ENCODE measurements around the gene CRYGN.

The CRYGN gene, protein sequence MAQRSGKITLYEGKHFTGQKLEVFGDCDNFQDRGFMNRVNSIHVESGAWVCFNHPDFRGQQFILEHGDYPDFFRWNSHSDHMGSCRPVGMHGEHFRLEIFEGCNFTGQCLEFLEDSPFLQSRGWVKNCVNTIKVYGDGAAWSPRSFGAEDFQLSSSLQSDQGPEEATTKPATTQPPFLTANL

DNA sequence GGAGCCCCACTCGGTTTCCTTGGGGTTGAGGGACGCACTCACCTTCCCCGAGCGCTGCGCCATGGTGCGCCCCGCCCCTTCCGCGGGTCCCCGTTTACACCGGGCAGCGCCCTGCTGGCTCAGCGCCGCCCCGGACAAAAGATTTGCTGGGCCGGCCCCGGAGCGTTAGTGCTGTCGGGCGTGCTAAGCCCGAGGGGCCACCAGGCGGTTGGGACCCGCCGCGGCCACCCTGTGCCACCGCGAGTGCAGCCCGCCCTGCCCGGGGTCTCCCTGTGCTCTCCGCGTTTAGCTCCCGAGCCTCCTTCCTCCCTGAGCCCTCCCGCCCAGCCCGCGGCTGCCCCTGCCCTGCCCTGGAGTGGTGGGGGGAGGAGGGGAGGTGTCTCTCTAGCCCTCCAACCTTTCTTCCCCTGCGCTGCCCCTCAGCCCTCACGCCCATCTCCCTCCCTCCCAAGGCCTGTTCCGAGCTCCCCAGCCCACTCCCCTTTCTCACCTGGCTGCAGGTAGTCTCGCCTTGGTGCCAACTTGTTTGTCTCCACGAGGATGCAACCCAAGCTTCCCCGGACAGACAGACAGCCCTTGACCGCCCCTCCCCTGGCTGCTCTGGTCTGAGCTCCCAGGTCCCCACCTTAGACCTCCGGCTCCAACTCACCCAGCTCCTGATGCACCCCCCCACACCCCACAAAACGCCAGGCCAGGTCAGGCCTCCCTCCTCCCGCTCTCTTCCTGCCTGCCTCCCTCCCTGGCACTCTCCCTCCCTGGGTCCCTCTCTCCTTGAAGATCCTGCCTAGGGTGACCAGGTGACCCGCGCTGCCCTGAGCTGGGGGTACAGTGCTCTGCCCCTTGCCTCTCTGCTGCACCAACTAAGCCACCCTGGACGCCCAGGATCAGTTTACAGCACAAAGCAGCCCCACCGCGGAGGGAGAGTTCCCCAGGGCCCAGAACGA lies at the start of gene CRYGN:
Gene CRYGN, minus strand, starts transcription at position 287 of the 944 bp plus-strand sequence. Its CDS starts 224 bp downstream, at position 63.
- DNase-seq: no peak

DNA sequence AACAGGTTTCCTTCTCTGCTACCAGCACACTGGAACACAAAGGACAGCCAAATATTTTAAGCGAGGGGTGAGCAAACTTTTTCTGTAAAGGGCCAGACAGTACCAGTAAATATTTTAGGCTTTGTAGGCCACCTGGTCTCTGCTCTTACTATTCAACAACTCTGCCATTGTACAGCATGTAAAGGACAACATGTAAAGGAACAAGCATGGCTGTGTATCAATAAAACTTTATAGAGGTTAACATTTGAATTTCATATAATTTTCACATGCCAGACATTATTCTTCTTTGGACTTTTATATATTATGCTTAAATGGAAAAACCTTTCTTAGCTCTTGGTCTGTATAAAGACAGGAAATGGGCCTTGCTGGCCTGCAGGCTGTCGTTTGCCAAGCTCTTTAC lies 49.6 kb upstream of the CRYGN start:
- no peak for DNase-seq

DNA sequence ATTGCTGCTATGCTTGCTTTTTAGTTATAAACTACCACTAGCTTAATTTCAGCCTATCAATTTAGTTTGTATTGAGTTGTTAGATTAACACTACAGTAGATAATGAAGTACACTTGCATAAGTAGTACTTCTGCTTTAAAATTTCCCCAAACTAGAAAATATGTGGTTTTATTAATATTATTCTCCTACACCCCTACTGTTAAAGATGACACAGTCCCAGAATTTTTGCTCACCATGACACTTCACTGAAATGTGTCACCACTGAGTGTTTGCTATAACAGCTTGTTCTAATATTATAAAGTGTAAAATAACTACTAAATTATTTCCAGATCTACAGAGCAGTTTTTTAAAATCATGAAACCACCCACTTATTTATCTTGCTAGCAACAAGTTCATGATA lies 48.2 kb upstream of the CRYGN start:
- no peak for DNase-seq

DNA sequence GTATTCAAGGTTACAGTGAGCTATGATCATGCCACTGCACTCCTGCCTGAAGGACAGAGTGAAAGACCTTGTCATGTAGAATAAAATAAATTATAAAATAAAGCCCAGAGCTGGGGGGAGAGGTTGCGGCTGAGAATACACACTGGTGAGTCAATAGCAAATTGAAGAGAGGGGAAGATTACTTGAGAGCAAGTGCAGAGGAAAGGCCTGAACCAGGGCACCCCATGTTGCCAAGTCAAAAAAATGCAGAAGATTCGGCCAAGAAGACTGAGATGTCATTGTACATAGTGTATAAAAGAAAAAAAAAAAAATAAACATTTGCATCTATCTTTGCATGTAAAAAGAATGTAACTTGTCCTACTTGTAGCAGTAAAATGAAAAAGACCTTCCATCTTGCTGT lies 47.3 kb upstream of the CRYGN start:
- no peak for DNase-seq

DNA sequence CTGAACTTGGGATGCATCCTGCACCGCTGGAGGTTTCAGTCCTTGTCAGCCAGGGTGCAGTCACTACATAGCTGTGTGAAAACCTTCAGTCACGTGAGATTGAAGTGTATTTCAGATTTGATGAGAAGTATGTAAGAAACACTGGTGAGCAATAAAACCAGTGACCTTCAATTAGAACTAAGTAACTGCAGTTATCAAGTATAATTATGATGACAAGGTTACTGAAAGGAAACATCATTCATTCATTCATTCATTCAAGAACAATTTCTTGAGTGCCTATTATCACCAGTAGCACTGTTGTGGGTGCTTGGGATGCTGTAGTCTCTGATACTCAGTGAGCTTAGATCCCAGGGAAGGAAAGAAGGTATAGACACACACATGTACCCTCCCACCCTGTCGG lies 46.1 kb upstream of the CRYGN start:
- no peak for DNase-seq

DNA sequence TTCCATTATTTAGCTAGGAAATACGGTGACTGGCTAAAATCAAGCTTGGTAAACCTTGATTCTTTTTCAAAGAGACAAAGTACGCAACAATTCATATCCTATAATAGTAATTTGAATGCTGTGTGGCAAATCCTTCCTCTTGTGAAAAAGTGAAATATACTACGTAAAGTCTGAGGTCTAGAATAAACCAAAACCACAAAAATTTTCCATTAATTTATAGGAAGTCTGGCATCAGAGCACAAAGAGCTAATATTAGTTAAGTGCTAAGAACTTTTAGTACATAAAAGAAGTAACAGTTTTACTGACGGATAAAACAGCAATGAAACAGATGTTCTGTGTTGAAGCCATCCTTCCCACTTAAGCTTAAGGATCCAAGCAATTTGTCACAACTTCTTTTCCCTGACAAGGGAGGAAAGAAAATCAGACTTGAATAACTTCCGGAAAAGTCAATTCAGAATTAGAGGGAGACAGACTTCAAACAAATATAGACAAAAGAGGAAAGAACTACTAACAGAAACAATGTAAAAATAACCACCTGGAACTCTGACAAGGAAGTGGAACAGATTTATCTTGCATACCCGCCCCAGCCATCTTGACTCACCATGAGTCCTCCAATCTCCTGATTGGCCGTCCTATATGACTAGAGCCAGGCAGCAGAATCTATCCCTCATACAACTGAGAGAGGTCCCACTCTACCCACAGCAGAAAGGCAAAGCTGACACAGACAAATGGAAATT lies 45.2 kb upstream of the CRYGN start:
- DNase-seq: no peak

DNA sequence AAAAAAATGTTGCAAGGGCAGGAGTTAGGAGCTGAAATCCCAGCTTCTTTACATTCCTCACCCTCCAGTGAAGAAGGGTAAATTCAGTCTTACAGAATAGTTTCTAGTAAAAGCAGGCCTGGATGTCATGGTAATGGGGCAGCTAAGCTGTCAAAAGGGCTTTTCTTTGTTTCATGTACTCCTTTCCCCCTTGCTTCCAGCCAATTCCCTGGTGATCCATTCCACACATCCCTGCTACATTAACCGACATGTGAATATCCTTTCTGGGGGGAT lies 43.7 kb upstream of the CRYGN start:
- no peak for DNase-seq

DNA sequence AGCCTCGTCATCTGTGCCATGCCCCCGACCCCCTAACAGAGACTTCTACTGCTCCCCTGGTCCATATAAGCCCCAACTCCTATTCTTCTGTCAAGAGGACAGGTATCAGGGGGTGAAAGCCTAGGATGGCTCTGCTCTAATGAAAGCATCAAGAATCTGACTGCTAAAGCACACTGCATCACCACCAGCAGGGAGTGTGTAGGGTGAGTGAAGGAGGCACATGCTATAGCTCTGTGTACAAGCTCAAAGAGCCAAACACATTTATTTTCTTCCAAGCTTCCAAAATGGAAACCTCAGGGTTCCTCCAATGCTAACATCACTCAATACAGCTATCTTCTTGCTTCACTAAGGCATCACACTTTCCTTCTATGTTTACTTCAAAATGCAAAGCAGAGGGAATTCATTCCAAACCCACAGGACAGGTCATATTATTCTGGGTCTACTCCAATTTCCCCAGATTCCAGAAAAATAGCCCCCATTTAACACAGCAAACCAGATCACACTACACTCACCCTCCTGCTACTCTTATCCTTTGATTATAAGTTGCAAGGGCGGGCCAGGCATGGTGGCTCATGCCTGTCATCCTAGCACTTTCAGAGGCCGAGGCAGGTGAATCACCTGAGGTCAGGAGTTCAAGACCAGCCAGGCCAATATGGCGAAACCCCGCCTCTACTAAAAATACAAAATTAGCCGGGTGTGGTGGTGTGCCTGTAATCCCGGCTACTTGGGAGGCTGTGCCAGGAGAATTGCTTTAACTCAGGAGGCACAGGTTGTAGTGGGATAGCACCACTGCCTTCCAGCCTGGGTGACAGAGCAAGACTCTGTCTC lies 43.2 kb upstream of the CRYGN start:
- DNase-seq: no peak

DNA sequence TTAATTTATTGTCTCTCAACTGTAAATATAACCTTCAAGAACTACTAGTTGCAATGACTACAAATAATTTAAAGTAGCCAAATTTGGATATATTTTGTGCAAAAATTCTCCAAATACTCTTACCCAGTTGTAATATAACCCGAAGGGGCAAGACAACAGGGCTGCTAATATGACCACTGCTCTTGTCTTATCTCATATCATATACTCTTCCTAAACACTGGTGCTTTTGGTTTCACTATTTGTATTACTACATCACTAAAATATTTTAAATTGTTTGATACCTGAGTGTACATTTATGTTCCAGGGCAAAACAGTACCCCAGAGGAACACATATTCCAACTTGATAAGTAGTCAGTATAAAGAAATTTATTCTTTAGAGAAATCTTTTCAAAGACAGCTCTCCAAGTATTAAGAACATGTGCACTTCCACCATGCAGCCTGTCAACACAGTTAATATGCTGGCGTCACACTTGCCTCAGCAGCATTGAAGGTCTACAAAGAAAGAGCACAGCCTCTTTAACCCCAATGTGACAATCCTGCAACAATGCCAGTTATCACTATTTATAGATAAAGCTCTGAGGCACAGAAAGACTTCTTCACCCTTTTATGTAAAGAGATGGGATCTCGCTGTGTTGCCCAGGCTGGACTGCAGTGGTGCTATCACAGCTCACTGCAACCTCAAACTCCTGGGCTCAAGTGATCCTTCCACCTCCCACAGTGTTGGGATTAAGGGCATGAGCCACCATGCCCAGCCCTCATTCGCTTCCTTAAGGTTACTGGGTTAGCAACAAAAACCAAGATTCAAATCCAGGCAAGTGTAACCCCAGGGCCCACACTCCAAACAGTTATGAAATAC lies 41.9 kb upstream of the CRYGN start:
- DNase-seq: no peak

DNA sequence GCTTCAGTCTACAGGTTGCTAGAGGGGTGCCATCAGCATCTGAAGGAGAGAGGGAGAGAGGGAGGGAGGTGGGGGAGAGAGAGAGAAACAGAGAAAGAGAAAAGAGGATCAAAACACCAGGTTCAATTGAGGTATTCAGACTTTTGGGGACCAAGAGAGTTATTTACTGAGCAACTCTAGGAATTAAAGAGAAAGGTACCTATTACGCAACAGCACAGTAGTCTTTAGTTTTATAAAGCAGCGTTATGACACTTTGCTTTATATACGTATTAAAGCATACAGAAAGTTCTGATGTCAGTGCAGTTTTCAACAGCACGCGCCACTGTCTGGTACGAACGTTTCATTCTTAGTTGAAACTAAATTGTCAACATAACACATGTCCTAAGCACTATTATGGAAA lies 37.9 kb upstream of the CRYGN start:
- DNase-seq: no peak

DNA sequence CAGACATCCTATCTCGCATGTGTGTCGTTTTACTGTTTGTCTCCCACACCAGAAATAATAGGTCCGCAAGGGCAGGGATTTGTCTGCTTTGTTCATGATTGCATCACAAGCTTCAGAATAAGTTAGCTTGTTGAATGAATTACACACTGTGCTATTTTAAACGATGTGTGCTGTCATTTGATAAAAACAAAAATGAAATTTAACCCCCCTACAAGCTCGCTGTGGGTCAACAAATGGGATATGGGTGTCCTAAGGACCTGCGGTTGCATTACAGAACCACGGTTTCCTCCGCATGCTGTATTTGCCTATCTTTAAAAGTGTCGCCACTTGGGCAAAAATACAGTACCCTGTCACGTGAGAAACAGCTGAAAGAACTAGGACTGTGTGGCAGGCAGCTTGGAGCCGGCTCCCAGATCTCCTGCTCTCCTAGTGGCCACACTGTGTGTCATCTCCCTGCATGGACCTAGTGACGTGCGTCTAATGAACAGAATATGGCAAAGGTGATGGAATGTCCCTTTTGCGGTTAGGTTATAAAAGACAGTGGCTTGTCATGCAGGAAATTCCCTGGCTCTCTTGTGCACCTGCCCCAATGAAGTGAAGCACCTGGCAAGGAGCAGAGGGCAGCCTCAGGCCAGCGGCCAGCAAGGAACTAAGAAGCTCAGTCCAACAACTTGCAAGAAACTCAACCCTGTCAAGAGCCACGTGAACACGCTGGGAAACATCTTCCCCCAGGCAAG lies 32.9 kb upstream of the CRYGN start:
- no peak for DNase-seq

DNA sequence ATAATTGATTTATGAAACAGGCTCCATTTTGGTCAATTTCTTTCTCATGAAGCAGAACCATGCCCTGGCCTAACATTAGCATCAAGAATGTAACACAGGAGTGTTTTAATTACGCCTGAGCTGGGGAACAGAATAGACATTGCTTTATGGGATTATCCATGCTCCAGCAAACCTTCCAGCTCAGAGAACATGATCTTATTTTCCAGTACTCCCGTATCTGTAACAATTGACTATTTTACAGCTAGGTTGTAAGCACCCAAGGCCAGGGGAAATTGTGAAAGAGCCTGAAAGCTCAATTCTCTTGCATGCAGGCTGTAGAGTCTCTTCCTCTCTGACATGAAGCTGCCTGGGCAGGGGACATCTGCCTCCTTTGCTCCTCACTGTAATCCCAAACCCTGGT lies 30.8 kb upstream of the CRYGN start:
- no peak for DNase-seq

DNA sequence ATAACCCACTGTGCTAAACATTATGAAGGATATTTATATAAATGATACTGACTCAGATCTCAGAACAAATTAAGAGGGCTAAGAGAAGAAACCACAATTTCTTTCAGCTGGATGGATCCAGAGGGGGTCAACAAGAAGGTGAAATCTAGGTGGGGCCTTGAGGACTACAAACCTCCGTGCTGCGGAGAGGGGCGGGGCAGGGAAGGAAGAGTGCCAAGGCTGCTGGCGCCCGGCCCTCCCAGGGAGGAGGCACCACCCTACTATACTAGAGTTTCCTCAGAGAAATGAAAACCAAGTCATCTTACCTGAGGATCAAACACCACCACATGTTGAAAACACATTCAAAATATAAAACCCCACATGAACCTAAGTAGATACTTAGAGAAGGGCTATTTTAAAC lies 29.3 kb upstream of the CRYGN start:
- DNase-seq: no peak

DNA sequence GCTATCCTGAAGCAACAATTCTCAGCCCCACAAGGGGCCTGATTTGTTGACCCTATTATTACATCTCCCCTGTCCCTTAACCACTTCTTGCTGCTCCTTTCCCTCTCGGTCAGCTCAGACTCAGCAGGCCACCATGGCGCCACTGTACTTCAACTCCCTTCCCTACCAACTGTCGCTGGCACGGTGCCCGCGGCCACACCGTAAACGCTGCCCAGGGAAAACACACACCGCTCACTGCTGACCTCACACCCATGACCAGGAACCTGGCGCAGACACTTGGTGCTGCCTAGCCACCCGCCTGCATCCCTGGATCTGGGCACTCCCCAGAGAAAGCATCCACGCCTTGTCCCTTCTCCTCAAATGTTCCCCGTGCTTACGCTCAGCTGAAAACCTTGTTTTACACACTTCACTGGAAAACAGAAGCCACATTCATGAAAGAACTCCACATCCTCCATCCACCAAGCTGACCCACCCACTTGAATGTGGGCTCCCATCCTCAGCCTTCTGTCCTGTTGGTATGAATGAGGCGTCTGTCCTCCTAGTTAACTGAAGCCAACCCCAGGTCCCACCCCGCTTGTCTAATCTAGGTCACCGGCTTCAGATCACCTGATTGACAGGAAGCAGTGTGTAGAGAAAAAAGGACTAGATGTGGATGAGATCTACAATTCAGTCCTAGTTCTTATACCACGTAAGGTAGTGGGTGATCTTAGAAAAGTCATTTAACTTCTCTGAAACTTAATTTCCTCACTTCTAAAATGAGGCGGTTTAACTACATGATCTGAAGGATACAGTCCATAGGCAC lies 28.5 kb upstream of the CRYGN start:
- no peak for DNase-seq

DNA sequence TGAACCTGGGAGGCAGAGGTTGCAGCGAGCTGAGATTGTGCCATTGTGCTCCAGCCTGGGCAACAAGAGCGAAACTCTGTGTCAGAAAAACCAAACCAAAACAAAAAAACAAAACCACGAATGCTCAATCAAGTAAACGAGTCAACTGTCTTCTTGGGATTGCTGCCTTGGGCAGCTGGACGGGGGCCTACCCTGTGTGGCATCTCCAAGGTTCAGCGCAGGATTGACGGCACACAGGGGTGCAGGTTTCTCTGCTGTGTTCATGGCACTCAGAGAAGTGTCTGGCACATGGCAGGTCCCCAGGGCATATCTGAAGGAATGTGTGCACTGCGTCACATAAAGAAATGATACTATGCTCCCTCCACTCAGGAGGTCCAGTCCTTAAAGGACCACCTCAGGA lies 25.2 kb upstream of the CRYGN start:
- DNase-seq: no peak

DNA sequence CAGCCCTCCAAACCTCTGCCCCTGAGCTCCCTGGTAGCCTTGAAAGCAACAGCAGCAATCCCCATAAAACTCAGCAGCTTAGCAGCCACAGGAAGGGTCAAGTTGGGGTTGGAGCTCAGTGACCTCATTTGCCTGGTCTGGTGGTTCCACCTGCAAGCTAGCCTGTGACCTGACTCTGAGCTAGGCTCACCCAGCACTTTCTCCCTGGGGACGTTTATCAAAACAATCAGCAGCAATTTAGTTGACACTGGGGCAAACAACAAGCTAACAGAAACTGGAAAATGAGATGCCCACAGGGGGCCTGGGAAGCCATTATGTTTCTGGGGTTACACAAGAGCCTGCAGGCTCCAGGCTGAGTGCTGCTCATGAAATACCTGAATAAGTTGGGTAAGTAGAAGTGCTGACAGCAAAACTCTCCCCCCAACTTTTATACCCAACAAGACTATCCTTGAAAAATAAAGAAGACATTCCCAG lies 22.4 kb upstream of the CRYGN start:
- no peak for DNase-seq

DNA sequence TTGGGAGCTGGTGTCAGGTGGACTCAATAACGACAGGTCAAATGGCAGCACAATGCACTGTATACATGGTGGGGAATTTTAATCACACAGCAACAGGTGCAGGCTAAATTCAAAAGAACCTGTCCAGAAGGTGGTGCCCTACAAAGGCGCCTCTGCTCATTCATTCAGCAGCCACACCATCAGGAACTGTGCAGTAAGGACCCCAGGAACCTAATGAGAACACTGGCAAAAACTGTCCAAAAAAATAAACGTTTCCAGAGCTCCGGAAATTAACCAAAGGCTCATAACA lies 21.9 kb upstream of the CRYGN start:
- no peak for DNase-seq

DNA sequence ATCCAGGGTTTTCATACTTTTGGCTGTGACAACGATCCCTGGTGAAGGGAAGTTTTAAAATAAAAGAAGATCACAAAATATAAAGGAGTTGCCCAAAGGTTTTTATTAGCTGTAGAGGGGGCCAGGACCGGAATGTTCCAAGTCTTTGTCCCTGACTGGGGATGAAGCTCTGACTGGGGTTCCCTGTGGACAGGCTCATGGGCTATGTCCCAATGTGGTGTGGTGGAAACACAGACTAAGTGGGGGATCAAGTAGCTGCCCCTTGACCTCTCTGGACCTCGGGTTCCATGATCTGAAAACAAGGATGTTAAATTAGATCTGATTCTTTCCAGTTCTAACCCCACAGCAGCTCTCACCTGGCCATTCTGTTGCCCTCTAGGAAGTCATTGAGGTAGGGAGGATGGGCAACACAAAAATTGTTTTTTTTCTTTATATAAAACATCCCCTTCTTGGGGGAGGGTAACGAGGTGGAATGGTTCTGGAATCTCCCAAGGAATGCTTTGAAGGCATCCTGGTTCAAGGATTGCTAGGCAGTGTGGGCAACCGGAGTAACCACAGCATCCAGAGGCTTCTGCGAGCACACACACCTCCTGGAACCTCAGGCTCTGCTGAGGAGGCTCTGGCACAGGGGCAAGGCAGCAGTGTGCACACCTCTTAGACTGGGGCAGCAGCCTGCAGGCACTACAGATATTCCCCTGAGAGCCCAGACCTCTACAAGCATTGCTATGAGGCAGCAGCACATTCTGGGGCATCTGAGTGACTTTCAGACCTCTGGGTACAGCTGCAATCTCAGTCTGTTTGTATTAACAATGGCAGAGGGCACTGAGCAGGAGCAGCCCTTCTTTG lies 21.4 kb upstream of the CRYGN start:
- no peak for DNase-seq

DNA sequence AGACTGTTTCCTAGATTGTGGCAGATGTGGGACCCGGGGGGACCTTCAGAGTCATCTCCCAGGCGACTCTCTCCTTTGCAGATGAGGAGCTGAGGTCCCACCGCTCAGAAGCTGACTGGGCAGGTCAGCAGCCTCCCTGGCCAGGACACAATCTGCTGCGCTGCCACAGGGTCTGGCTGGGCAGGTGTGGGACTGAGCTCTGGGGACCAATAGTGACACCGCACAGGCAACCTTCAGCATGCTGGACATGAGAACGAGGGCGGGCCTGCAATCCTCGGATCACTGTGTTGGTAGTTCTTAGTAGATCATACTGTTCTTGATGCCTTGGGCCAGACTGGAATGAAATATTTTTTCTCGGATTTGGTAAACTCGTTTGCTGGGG lies 20.5 kb upstream of the CRYGN start:
- DNase-seq: no peak
